ENCODE measurements around the gene RTP1. TPM values are rescaled to one million over a fixed set of nuclear protein-coding genes. Genes with fewer than 3 reads are reported as not detected.
"Not testable (repeated sequence)": the region's sequence is repeated elsewhere in the genome, so short reads cannot be mapped to it uniquely, and the experiment has no call there.

RTP1 gene
- total RNA-seq, 4 donors from 2014 or later = not detected

GRCh38 chr3:187228740-187229139, 31.5 kb downstream of the RTP1 start:
- Histone ChIP-seq H3K27ac (replicated peaks in 1 of 4) (no peak overlapping the region), H3K36me3 (no peaks in the 10 kb centered on the region), H3K4me3 (no peak overlapping the region), H3K27me3 (no peaks in the 10 kb centered on the region), H3K9me3 (no peaks in the 10 kb centered on the region), H3K4me1 (peaks cover 0 to 6% (median 4%) of the 10 kb centered on the region in 4 donors)
- DNase-seq (ENCODE audit: extremely low spot score) = no peak
- TF ChIP-seq POLR2A (IDR thresholded peaks at IDR 0.05; ENCODE audit: low read depth) (no peak), POLR2AphosphoS5 (IDR thresholded peaks at IDR 0.05) (no peak), EP300 (IDR thresholded peaks at IDR 0.05) (no peak)
- TF ChIP-seq, protein P1, sequence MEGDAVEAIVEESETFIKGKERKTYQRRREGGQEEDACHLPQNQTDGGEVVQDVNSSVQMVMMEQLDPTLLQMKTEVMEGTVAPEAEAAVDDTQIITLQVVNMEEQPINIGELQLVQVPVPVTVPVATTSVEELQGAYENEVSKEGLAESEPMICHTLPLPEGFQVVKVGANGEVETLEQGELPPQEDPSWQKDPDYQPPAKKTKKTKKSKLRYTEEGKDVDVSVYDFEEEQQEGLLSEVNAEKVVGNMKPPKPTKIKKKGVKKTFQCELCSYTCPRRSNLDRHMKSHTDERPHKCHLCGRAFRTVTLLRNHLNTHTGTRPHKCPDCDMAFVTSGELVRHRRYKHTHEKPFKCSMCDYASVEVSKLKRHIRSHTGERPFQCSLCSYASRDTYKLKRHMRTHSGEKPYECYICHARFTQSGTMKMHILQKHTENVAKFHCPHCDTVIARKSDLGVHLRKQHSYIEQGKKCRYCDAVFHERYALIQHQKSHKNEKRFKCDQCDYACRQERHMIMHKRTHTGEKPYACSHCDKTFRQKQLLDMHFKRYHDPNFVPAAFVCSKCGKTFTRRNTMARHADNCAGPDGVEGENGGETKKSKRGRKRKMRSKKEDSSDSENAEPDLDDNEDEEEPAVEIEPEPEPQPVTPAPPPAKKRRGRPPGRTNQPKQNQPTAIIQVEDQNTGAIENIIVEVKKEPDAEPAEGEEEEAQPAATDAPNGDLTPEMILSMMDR (IDR thresholded peaks at IDR 0.05) = no peak
- 88% methylated on average over 1 of the region's 2 CpGs for WGBS
- intact Hi-C loops (cut with DNase I) = no loop called here

- WGBS = 100% methylated on average over 1 of the region's 1 CpG
- intact Hi-C loops (cut with DNase I) = no loop called here
- DNase-seq (ENCODE audit: extremely low spot score) = no peak
Measured at GRCh38 chr3:187230011-187230410, 32.7 kb downstream of the RTP1 start.

DNA sequence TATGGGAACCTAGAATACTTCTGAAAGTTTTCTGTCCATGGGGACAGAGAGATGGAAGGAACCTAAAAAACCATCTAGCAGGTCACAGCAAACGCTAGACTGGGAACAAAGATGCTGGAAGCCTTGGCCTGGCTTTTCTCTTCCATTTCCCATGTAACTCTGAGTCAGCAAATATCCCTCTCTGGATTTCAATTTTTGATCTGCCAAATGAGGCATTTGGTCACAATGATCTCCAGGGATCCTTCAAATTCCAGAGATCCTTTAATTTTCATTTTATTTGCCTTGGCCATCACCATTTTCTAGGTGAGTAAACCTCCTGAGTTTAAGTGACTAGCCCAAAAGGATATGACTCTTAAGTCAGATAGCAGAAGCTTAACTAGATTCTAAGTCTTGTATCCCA, 39.7 kb downstream of the RTP1 start:
- H3K4me3 ChIP-seq = no peak overlapping the region
- 78% methylated on average over 1 of the region's 1 CpG for WGBS
- H3K9me3 ChIP-seq = no peaks in the 10 kb centered on the region
- H3K4me1 ChIP-seq = no peaks in the 10 kb centered on the region
- H3K27ac ChIP-seq (replicated peaks in 1 of 4) = no peak overlapping the region
- H3K36me3 ChIP-seq = no peaks in the 10 kb centered on the region
- intact Hi-C loops (cut with DNase I) = no loop called here
- TF ChIP-seq, protein P1 (IDR thresholded peaks at IDR 0.05) = no peak
- TF ChIP-seq POLR2AphosphoS5 (IDR thresholded peaks at IDR 0.05) (no peak), POLR2A (IDR thresholded peaks at IDR 0.05; ENCODE audit: low read depth) (no peak), EP300 (IDR thresholded peaks at IDR 0.05) (no peak)
- DNase-seq (ENCODE audit: extremely low spot score) = no peak
- no peaks in the 10 kb centered on the region for H3K27me3 ChIP-seq

More at GRCh38 chr3:187230011-187230410, 32.7 kb downstream of the RTP1 start:
- Histone ChIP-seq H3K27ac (replicated peaks in 1 of 4) (no peak overlapping the region), H3K9me3 (no peaks in the 10 kb centered on the region), H3K36me3 (no peaks in the 10 kb centered on the region), H3K4me3 (no peak overlapping the region), H3K4me1 (peaks cover 0 to 6% (median 4%) of the 10 kb centered on the region in 4 donors), H3K27me3 (no peaks in the 10 kb centered on the region)
- TF ChIP-seq, protein P1 (IDR thresholded peaks at IDR 0.05) = no peak
- no peak for TF ChIP-seq POLR2A (IDR thresholded peaks at IDR 0.05; ENCODE audit: low read depth)
- TF ChIP-seq POLR2AphosphoS5 (IDR thresholded peaks at IDR 0.05) = no peak
- TF ChIP-seq EP300 (IDR thresholded peaks at IDR 0.05) = no peak

GRCh38 chr3:187237741-187238140, 40.5 kb downstream of the RTP1 start:
- intact Hi-C loops (cut with DNase I) = no loop called here
- no peaks in the 10 kb centered on the region for H3K9me3 ChIP-seq
- H3K4me1 ChIP-seq = no peaks in the 10 kb centered on the region
- H3K27me3 ChIP-seq = no peaks in the 10 kb centered on the region
- H3K36me3 ChIP-seq = no peaks in the 10 kb centered on the region
- TF ChIP-seq EP300 (IDR thresholded peaks at IDR 0.05) (no peak), POLR2A (IDR thresholded peaks at IDR 0.05; ENCODE audit: low read depth) (no peak), POLR2AphosphoS5 (IDR thresholded peaks at IDR 0.05) (no peak)
- TF ChIP-seq, protein P1 (IDR thresholded peaks at IDR 0.05) = no peak
- no peak for DNase-seq (ENCODE audit: extremely low spot score)
- no peak overlapping the region for H3K27ac ChIP-seq (replicated peaks in 1 of 4)
- no peak overlapping the region for H3K4me3 ChIP-seq

DNA sequence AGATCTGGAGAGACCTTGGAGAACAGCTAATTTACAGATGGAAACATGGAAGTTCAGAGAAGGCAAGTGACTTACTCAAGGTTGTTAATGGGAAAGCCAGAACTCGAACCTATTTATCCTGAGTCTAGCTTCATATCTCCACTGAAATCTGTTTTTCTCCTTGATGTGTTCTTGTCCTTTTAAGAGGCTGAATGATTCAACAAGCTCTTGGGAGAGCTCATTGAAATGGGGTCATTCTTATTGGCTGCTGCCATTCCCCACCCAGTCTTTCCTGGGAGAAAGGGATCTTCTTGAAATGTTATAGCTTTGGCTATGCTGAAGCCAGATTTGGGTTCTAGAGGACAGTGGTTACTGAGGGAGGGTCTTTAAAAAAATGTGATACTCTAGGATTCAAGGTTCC, 41.0 kb downstream of the RTP1 start:
- intact Hi-C loops (cut with DNase I) = no loop called here
- no peak overlapping the region for H3K4me3 ChIP-seq
- H3K9me3 ChIP-seq = no peaks in the 10 kb centered on the region
- DNase-seq (ENCODE audit: extremely low spot score) = no peak
- no peaks in the 10 kb centered on the region for H3K4me1 ChIP-seq
- H3K27me3 ChIP-seq = no peaks in the 10 kb centered on the region
- no peak overlapping the region for H3K27ac ChIP-seq (replicated peaks in 1 of 4)
- no peaks in the 10 kb centered on the region for H3K36me3 ChIP-seq
- 65% methylated on average over 1 of the region's 1 CpG for WGBS
- TF ChIP-seq POLR2AphosphoS5 (IDR thresholded peaks at IDR 0.05) = no peak
- TF ChIP-seq EP300 (IDR thresholded peaks at IDR 0.05) = no peak
- TF ChIP-seq POLR2A (IDR thresholded peaks at IDR 0.05; ENCODE audit: low read depth) = no peak
- TF ChIP-seq, protein P1 (IDR thresholded peaks at IDR 0.05) = no peak

DNA sequence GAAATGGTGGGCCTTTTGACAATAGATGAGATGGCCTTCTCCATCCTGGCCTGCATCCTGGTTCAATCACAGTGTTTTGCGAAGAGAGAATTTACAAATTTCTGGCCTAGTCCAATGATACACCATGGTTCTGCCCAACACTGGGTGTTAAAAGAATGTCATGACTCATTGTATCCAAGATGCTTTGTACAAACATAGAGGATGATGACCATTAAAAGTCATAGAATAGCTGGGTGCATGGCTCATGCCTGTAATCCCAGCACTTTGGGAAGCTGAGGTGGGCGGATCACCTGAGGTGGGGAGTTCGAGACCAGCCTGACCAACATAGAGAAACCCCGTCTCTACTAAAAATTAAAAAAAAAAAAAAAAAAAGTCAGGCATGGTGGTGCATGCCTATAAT, 41.5 kb downstream of the RTP1 start:
- intact Hi-C loops (cut with DNase I); H3K27ac ChIP-seq (replicated peaks in 1 of 4); H3K4me3 ChIP-seq; H3K4me1 ChIP-seq; DNase-seq (ENCODE audit: extremely low spot score); H3K9me3 ChIP-seq; H3K27me3 ChIP-seq; H3K36me3 ChIP-seq: not testable (repeated sequence)
- WGBS = 100% methylated on average over 4 of the region's 4 CpGs
